Upper lobe of left lung (tissue), 6 donors: ENCODE results near the gene ADK. TPM values are rescaled to one million over a fixed set of nuclear protein-coding genes. Genes with fewer than 3 reads are reported as not detected.

Experiments
- ATAC-seq, 2 donors: fragments of 200-7000 bp; cut with Tn5 transposase; one replicate each; pipeline ENCODE4 v1.9.1; 2022; ENCODE audit warnings: mild to moderate bottlenecking in 2 of 2, moderate library complexity in 2 of 2; ENCODE audit not compliant: low FRiP score in 2 of 2
- DNase-seq, 2 donors: peaks; one replicate each; pipeline ENCODE4 v3.0.0-alpha.2; 2019 to 2020
- H3K27ac ChIP-seq, 4 donors: fragments of 200-600 bp; sonication (generic); one replicate each; pipeline ENCODE4 v1.5.1; 2016 to 2019
- H3K27me3 ChIP-seq, 4 donors: fragments of 200-600 bp; sonication (generic); one replicate each; pipeline ENCODE4 v1.5.1; 2017 to 2019
- H3K36me3 ChIP-seq, 4 donors: fragments of 200-600 bp; sonication (generic); one replicate each; pipeline ENCODE4 v1.5.1; 2016 to 2019
- H3K4me1 ChIP-seq, 4 donors: fragments of 200-600 bp; sonication (generic); one replicate each; pipeline ENCODE4 v1.5.1; 2018 to 2019
- H3K4me3 ChIP-seq, 4 donors: fragments of 200-600 bp; sonication (generic); one replicate each; pipeline ENCODE4 v1.5.1; 2017 to 2019; ENCODE audit warnings: mild to moderate bottlenecking in 2 of 4, moderate library complexity in 1 of 4
- H3K9me3 ChIP-seq, 4 donors: fragments of 200-600 bp; sonication (generic); one replicate each; pipeline ENCODE4 v1.5.1; 2018 to 2019
- CTCF ChIP-seq, 6 experiments: fragments of 450-650 bp in 4 of 6; fragments of 200-600 bp in 2 of 6; sonication (generic) in 2 of 6; IDR thresholded peaks; one replicate each; pipeline ENCODE4 v1.5.1; 2016 to 2019; ENCODE audit warnings: antibody characterized with exemption in 6 of 6
- EP300 ChIP-seq, 4 donors: sonication (generic); formaldehyde crosslinking; IDR thresholded peaks; one replicate each; pipeline ENCODE4 v1.5.1; 2017; ENCODE audit warnings: antibody characterized with exemption in 4 of 4, control low read depth in 2 of 4
- POLR2A ChIP-seq, 4 donors: fragments of 450-650 bp; IDR thresholded peaks; one replicate each; pipeline ENCODE4 v1.5.1; 2016 to 2017; ENCODE audit warnings: antibody characterized with exemption in 4 of 4, mild to moderate bottlenecking in 2 of 4
- POLR2AphosphoS5 ChIP-seq, 2 donors: sonication (generic); formaldehyde crosslinking; IDR thresholded peaks; one replicate each; pipeline ENCODE4 v1.5.1; 2017; ENCODE audit warnings: antibody characterized with exemption in 2 of 2
- WGBS, 2 donors: methylation state at CpG; one replicate each; pipeline ENCODE4 v1.1.5; 2017 to 2018; 5-methylcytosine and 5-hydroxymethylcytosine counted together
- total RNA-seq, 6 donors: library from RNA; depleted of rRNA in 4 of 6; stranded (reverse); fragments of >200 nt in 4 of 6; gene quantifications; one replicate each; pipeline versions ENCODE4 v1.1.0 to v1.2.1, GENCODE V29; 2016 to 2021
- donor health status: DM: no; HTN: no; CAD: no; lungs with moderate emphysema.
- donor health status: DM: no; HTN: yes; CAD: no; lungs with severe emphysema.

The ADK gene
- total RNA-seq, 6 donors from 2014 or later, result 27.9 to 123 (median 48.1) TPM

GRCh38 chr10:74530981-74531380, 380.0 kb downstream of the ADK start:
- Histone ChIP-seq H3K27me3 (no peaks in the 10 kb centered on the region), H3K36me3 (no peaks in the 10 kb centered on the region), H3K27ac (no peak overlapping the region), H3K4me3 (no peak overlapping the region), H3K4me1 (no peaks in the 10 kb centered on the region), H3K9me3 (no peaks in the 10 kb centered on the region)
- no peak for ATAC-seq
- no peak for TF ChIP-seq EP300 (IDR thresholded peaks at IDR 0.05)
- TF ChIP-seq POLR2A (IDR thresholded peaks at IDR 0.05), result no peak
- no peak for TF ChIP-seq POLR2AphosphoS5 (IDR thresholded peaks at IDR 0.05)
- no peak for TF ChIP-seq CTCF (IDR thresholded peaks at IDR 0.05)
- 95% methylated on average over 3 of the region's 3 CpGs for WGBS, 2 donors
- DNase-seq, result no peak

- H3K9me3 ChIP-seq, result no peaks in the 10 kb centered on the region
- H3K4me3 ChIP-seq, result no peak overlapping the region
- no peaks in the 10 kb centered on the region for H3K36me3 ChIP-seq
- H3K4me1 ChIP-seq, result peaks cover 0 to 6% (median 1%) of the 10 kb centered on the region in 4 donors
- TF ChIP-seq EP300 (IDR thresholded peaks at IDR 0.05) (no peak), POLR2A (IDR thresholded peaks at IDR 0.05) (no peak)
- no peaks in the 10 kb centered on the region for H3K27me3 ChIP-seq
- no peak overlapping the region for H3K27ac ChIP-seq
- ATAC-seq (no peak), DNase-seq (no peak)
- 86% methylated on average over 2 of the region's 2 CpGs for WGBS, 2 donors
These were observed 388.3 kb downstream of the ADK start for GRCh38 chr10:74539317-74539716.

- Histone ChIP-seq H3K27ac (peak overlapping the region in 1 of 4 donors; percentile 24), H3K9me3 (no peaks in the 10 kb centered on the region), H3K27me3 (no peaks in the 10 kb centered on the region), H3K4me3 (no peak overlapping the region), H3K4me1 (peaks cover 0 to 6% (median 1%) of the 10 kb centered on the region in 4 donors), H3K36me3 (no peaks in the 10 kb centered on the region)
- DNase-seq (no peak), ATAC-seq (no peak)
- TF ChIP-seq EP300 (IDR thresholded peaks at IDR 0.05), result no peak
- TF ChIP-seq POLR2AphosphoS5 (IDR thresholded peaks at IDR 0.05), result no peak
- TF ChIP-seq POLR2A (IDR thresholded peaks at IDR 0.05), result no peak
- no peak for TF ChIP-seq CTCF (IDR thresholded peaks at IDR 0.05)
- 96 to 100% methylated on average over 1 of the region's 1 CpG for WGBS, 2 donors
These were observed 390.4 kb downstream of the ADK start for GRCh38 chr10:74541375-74541774.

- WGBS, 2 donors, result 44 to 61% methylated on average over 2 of the region's 2 CpGs
- peak in 1 of 2 donors; percentile 55 for DNase-seq
These were observed 391.1 kb downstream of the ADK start for GRCh38 chr10:74542077-74542476.

GRCh38 chr10:74543276-74543675, 392.3 kb downstream of the ADK start:
- DNase-seq (no peak), ATAC-seq (no peak)
- Histone ChIP-seq H3K36me3 (no peaks in the 10 kb centered on the region), H3K4me3 (no peak overlapping the region), H3K27ac (no peak overlapping the region), H3K27me3 (no peaks in the 10 kb centered on the region), H3K9me3 (no peaks in the 10 kb centered on the region), H3K4me1 (peaks cover 0 to 6% (median 1%) of the 10 kb centered on the region in 4 donors)
- TF ChIP-seq POLR2AphosphoS5 (IDR thresholded peaks at IDR 0.05) (no peak), POLR2A (IDR thresholded peaks at IDR 0.05) (no peak), CTCF (IDR thresholded peaks at IDR 0.05) (no peak), EP300 (IDR thresholded peaks at IDR 0.05) (no peak)
- 66 to 67% methylated on average over 1 of the region's 1 CpG for WGBS, 2 donors

More at GRCh38 chr10:74542077-74542476, 391.1 kb downstream of the ADK start:
- Histone ChIP-seq H3K36me3 (no peaks in the 10 kb centered on the region), H3K4me1 (peaks cover 0 to 6% (median 1%) of the 10 kb centered on the region in 4 donors), H3K4me3 (no peak overlapping the region), H3K27ac (peak overlapping the region in 2 of 4 donors; percentile 24 to 43), H3K9me3 (no peaks in the 10 kb centered on the region), H3K27me3 (no peaks in the 10 kb centered on the region)
- peak in 1 of 4 donors; percentile 30 for TF ChIP-seq EP300 (IDR thresholded peaks at IDR 0.05)
- no peak for TF ChIP-seq POLR2A (IDR thresholded peaks at IDR 0.05)
- no peak for TF ChIP-seq CTCF (IDR thresholded peaks at IDR 0.05)
- TF ChIP-seq POLR2AphosphoS5 (IDR thresholded peaks at IDR 0.05), result peak; percentile 45 to 83
- ATAC-seq, result peak; percentile 61 to 73
